Activated T-cell treated with anti-CD3 and anti-CD28 coated beads, Interleukin-2, amount 50 U/mL, for 1 hour (primary cell): Measurements from ENCODE around the gene XKR3.
"Not testable (repeated sequence)": the region's sequence is repeated elsewhere in the genome, so short reads cannot be mapped to it uniquely, and the experiment has no call there.

Experiments
- DNase-seq: peaks from one replicate; pipeline ENCODE4 v3.0.0-alpha.2; 2020

XKR3 gene

DNA sequence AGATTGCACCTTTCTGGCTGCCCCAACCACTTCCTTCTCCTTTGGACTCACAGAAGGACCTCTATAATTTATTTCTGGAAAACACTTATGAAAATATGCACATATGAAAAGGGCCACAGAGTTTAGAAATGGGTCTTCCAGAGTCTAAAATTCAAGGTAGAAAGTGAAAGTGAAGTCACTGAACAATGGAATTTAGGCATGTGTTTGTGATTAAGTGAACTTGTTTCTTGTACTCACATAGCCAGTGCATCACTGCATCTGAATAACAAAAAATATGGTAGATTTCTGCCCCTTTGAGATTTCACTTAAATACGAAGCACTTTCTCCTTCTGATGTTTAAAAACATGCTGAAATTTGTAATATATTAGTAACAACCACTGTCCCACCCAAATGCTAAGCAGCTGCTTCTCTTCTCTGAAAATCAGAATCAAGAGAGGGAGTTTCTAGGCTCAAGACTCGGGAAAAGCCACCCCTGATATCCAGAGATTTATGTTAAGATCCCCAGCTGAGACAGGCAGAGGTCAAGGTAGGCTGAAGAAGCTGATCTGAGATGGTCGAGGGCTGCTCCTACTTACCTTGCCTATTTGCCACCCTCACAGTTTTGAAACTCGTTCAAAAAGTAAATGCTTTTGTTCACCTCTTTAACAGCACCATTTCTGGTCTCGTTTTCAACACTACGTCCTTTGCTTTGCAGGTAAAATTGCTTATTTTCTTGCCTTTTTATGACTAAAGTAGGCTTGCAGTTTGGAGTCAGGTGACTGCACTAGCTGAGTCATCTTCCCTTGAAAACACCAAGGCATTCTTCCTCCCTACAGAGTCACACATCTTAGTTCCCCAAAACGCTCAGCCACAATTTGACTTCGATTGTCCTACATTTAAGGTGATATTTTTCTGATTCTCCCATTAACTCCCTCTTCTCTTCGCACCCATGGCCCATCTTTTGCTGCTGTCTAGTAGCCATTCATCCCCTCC lies at the start of gene XKR3:
TSS of gene XKR3 (minus strand) at position 696 of the 972 bp plus-strand sequence. CDS start 17,338 bp downstream, outside the sequence.
- no peak for DNase-seq

DNA sequence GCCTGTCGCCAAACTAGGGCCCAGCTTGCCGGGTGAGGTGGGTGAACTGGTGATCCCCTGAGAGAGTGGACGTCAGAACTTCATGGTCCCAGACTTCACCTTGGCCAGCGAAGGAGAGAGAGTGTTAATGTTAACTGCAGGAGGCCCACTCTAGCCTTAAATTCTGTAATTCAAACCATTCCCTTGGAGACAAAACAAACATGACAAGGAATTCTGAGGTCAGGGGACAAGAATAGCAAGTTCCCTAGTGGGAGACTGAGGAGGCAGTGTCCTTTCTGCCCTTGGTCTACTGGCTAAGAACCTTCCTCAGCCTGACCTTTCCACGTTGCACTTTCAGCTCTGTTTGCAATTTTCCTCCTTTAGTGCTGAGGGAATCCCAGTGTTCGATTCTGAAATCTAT lies 44.4 kb upstream of the XKR3 start:
- not testable (repeated sequence) for DNase-seq

DNA sequence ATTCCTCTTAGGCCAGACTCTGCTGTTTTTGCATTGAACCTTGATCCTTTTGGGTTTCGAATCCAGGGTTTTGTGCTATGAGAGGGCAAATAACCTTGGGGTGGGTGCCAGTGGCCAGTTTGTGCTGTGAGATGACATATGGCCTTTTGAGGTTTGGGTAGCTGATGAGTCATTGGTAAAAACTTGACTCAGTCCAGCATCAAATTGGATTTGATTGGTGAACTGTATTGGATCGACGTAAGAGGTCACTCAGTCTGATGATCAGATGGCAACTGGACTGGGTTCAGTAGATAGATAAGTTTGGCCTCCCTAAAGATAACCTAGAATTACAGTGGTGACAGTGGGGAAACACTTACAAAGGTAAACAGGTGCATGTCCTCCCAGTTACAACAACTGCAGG lies 41.0 kb upstream of the XKR3 start:
- no peak for DNase-seq

DNA sequence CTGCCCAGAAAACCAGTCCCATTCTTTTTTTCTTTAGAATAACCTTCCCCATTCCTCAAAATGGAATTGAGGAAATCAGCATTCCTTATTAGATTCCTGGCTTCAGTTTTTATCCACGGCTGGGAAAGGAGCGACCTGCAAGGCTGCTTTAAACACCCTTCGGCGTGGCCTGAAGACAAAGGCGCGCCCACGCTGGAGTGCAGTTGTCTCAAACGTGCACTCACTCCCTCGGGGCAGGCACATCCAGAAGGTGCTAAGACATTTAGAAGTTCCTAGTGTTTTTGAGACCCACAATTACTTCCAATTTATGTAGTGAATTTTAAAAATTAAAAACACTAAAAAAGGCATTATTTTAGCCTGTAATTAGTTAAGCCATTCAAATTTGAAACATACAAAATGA lies 31.6 kb upstream of the XKR3 start:
- not testable (repeated sequence) for DNase-seq

DNA sequence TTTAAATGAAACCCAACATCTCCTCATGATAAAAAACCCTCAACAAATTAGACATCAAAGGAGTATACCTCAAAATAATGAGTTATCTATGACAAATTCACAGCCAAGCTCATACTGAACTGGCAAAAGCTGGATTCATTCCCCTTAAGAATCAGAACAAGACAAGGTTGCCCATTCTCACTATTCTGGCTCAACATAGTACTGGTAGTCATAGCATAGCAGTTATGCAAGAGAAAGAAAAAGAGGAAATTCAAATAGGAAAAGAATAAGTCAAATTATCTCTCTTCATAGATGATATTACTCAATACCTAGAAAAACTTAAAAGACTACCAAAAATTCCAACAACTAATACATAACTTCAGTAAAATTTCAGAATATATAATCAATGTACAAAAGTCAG lies 29.4 kb upstream of the XKR3 start:
- no peak for DNase-seq

DNA sequence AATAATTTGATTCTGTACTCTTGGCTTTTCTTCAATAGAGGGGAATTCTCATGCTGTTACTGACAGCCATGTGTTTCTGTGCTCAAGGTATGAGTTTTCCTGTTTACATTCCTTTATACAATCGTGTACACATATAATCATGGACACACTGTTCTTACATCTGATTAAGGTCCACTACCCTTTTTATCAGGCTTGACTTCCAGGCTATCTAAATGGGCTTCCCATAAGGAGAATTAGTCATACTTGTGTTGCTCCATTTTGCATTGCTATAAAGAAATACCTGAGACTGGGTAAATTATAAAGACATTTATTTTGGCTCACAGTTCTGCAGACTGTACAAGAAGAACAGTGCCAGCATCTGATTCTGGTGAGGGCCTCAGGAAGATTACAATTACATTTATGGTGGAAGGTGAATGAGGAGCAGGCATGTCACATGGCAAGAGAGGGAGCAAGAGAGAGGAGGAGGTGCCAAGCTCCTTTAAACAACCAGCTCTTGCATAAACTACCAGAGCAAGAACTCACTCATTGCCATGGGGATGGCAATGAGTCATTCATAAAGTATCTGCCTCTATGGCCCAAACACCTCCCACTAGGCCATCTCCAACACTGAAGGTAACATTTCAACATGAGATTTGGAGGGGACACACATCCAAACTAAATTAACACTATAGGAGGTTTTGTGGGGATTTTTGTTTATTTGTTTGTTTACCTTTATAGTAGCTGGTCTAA lies 26.2 kb upstream of the XKR3 start:
- not testable (repeated sequence) for DNase-seq

DNA sequence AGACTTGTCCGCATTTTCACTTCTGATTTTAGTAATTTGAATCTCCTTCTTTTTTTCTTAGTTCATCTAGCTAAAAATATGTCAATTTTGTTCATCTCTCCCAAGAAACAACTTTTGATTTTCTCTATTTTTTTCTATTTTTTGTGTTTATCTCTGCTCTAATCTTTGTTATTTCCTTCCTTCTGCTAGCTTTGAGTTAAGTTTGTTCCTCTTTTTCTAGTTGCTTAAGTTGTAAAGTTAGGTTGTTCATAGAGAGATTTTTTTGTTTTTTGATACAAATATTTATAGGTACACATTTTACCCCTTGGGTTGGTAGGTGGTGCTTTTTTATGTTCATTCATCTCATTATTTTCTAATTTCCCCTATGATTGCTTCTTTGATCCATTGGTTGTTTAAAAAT lies 22.1 kb upstream of the XKR3 start:
- DNase-seq = no peak

DNA sequence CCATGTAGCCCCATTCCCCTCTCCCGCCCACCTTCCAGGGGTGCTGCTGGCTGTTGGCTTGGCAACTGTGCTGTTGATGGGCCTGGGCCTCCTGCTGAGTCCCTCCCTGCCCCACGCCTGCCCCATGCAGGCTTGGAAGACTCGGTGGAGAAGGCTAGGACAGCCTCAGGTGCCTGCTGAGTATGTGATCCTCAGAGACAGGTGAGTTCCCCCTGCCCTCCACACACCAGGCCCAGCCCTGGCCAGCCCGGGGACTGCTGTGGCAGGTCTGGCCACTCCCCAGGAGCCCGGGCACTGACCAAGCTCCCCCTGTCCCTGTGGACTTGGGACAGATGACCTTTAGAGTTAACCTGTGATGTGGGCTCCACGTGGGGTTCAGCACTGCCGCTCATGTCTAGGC lies 20.7 kb upstream of the XKR3 start:
- DNase-seq = no peak

DNA sequence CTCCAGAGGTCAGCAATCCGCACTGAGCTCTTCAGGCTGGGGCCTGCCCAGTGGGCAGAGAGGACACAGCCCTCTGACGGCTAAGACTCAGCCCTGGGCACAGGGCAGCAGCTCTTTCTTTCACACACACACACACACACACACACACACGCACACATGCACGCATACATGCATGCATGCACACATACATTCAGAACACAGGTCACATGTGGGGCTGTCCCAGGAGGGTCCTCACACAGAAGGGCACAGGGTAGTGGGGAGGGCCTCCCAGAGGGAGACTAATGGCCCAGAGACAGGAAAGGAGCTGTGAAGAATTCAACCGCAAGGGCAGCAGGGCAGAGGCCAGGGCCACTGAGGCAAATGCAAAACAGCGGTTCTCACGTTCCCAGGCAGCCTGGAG lies 20.3 kb upstream of the XKR3 start:
- DNase-seq = no peak

DNA sequence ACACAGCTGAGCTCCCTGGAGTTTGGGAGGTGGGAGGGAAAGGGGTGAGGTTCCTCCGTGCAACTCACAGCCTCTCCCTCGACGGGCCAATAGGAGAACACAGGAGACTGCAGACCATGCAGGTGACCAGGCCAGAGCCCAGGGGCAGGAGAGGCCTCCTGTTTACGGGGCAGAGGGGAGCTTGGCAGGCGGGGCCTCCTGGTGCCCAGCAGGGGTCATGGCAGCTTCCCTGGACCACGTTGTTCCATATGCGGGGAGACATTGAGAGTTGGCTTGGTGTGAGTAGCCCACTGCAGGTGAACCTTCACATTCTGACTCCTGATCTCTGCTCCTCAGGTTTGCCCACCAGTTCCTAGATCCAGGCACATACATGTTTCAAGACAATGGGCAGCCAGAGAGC lies 19.3 kb upstream of the XKR3 start:
- DNase-seq = no peak

DNA sequence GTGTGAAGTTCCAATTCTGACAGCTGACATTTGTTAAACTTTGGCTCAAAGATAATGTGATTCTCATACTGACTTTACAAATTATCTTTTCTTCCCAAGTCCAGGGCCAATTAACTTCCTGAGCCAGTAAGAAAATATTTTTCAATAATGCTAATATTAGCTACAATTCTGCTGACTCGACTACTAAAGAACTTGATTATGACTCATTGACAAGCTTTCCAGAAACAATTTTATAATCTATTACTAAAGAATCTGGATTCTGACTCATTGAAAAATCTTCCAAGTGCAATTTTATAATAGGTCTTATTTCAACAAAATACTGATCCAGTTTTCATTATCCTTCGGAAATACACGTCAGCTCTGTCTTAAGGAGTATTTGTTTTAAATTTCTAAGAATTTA lies 12.9 kb upstream of the XKR3 start:
- no peak for DNase-seq

DNA sequence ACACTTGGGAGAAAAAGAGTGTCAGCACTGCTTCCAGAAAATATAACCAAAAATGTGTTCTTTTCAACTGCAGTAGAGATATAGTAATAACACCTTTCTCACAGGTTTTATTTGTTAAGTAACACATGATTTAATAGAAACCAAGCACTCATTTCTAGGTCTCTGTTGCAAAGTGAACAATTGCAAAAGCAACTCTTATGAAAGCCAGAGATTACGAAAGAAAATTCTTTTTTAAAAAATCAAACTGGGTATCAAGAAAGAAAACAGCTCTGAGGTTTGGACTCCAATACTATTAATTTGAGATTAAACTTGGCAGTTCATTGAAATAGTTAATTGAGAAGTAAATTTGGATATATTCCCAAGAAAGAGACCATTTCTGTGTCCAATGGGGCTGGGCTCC lies 9.8 kb upstream of the XKR3 start:
- no peak for DNase-seq

DNA sequence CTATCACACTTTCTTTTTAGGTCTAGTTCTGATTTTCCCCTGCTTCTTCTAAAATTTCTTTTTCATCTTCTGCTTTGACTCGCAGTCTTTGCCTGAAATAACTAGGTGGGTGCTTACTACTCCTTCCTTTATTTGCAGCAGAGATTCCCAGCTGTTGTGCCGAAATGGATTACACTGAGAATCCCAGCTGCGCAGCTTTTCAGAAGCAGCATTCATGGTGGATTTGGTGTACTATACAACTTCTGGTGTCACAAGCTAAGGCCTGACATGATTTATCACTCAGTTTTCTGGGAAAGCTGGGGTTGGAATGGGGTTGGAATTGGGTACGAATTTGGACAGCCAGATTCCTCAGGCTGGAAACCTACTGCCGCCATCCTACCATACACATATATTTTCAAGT lies 6.0 kb upstream of the XKR3 start:
- no peak for DNase-seq

DNA sequence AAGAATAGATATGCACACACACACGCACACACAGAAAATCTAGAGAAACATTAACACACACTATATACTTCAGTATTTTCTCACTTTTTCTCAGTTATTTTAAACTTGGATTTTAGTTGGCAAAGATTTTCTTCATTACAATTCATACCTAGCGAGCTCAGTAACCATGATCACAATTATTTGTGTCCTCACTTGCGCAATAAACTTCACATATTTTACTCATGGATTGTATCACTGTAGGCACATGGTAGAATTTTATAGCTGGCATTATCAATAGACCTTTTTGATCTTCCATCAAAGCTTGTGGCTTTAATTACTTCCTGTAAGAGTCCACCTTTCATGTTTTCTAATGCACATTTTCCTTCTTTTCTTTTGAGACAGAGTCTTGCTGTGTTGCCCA lies 4.8 kb upstream of the XKR3 start:
- no peak for DNase-seq

DNA sequence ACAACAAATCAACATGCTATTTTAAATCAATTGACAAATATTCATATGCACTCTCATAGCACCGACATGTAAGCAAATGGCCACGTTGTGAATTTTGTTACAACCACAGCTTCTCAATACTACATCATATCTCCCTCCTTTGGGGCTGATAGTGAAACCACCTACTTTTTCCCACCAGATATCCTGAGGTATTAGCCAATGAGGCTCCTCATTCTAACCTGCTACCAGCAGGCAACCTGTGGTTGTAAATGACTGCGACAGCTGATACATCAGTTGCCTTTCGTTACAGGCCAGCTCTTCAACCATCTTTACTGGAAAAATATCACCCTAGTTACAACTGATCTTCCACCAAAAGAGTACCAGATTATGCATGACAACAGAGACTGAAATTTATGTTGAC lies 3.7 kb upstream of the XKR3 start:
- no peak for DNase-seq

DNA sequence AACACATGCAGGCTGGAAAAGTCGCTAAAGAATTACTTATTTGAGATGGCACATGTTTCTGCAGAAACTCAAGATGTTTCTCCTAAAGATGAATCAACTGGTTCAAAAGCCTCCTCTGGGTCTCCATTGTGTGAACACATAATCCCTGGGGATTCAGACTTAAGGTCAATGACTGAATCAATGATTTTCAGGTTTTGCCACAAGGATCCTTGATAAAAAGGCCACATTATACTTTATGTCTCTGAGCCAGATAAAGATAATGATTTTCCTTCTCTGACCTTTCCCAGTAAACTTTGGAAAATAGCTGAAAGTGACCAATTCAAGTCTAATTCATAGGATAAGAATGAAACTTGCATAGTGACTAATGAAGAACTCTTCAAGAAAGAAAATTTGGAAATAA lies 2.3 kb upstream of the XKR3 start:
- no peak for DNase-seq

DNA sequence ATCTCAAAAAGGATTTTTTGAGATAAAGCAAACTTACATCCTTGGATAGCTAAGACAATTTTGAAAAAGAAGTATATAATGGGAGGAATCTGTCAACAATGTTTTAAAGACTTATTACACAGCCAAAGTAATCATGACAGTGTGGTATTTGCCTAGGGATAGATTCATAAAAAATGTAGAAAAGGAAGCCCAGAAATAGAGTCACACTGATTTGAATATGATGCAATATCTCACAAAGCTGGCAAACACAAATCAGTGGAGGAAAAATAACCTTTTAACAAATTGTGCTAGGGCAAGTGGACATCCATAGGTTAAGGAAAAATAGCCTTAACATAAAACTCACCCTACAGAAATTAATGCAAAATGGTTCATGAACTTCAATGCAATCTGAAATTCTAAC lies 6.0 kb downstream of the XKR3 start:
- no peak for DNase-seq

DNA sequence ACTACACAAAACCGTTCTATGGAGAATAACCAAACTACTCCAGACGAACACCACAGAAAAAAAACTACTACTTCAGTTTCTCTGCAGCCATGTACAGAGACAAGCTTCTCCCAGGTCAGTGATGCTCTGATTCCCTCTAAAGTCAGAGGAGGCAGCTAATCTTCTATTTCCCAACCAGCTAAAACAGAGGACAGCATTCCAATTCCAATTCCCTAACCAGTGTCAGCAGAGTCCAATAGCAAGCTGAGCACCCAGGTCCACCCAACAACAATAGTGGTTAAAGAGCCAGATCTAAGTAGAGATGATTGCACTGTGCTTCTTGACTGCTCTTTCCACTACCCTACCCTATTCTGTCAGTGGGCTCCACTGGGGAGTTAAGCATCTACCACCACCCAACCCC lies 6.7 kb downstream of the XKR3 start:
- DNase-seq = no peak

DNA sequence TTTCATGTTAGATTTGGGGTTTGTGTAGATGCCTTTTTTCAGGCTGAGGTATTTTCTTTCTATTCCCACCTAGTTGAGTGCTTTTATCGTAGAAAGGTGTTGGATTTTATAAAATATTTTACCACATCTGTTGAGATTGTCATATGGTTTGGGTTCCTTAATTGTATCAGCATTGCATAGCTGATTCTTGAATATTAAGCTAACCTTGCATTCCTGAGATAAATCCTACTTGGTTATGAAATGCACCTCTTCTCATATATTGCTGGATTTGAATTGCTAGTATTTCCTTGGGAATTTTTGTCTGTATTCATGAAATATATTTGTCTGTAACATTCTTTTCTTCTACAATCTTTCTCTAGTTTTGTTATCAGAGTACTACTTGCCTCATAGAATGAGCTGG lies 10.1 kb downstream of the XKR3 start:
- no peak for DNase-seq

DNA sequence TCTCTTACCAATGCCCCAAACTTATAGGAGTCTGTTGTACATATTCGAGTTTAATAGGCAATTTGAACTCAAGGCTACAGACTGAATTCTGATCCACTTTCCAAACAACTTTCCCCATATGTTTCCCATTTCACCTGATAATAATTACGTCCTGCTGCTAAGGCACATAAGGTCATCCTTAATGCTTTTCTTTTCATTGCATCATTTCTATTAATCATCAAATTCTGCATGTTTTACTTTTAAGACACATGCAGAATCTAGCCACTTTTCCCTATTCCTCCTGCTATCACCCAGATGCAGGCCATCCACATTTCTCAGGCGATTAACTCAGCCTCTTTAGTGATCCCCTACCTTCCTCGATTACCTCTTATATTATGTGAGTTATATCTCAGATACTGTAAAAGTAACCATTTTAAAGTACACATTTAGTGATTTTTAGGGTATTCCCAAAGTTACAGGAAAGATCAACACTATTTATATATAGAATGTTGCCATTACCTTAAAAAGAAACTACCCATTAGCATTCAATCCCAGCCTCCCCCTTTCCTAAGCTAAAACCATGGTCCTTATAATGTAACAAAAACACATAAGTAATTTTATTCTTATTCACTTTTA lies 14.9 kb downstream of the XKR3 start:
- DNase-seq = no peak

DNA sequence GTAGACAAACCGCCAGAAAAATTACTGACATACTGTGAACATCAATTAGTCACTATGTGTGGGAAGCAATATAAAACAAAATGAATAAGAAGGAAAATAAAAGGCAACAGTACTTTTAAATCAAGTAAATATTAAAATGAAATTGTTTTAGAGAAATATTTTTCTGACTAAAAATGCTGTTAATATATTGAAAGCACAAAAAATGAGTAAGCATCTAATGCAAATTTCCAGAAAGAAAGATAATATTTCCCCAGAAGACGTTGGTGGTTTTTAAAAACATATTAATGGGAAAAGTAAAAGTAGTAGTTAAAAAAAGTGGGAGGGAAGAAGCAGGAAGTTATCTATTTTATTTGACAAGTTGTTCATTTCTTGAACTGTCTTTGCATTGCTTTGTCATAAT lies 16.5 kb downstream of the XKR3 start:
- DNase-seq = no peak

DNA sequence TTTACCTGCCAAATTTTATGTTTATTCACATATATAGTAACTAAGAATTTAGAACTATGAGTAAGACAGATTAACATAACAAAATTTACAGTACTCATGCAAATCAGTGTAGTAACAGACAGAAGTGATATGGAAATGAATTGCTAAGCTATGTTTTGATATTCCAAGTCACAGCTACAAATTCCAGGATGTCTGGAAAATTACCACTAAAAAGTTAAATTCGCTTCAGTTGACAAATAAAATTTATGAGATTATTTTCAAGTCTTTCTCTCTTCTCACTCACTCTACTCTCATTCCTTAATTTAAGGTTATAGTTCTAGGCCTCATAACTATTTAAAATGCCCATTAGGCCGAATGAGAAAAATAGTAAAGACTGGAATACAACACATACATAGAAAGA lies 18.1 kb downstream of the XKR3 start:
- no peak for DNase-seq

DNA sequence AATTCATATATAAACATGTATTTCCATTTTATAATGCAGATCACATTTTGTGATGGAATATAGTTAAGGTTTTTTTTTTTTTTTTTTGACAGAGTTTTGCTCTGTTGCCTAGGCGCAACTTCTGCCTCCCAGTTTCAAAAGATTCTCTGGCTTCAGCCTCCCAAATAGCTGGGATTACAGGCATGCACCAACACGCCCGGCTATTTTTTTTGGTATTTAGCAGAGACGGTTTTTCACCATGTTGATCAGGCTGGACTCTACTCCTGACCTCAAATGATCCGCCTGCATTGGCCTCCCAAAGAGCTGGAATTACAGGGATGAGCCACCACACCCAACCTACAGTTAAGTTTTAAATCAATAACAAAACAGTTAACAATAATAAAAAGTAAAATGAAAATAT lies 18.8 kb downstream of the XKR3 start:
- DNase-seq = no peak

DNA sequence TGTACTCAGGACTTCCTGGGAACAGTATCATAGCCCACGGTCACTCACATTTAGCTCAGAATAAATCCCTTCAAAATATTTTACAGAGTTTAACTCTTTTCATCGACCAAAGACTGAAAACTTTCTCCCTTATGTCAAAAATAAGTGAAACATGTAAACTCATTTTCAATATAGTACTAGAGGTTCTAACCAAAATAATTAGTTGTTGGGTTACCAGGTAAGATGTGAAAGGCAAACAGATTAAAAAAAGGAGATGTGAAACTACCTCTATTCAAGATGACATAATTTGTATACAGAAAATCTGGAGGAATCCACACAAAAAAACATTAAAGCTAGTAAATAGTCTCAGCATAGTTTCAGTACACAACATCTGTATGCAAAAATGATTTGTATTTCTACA lies 20.3 kb downstream of the XKR3 start:
- DNase-seq = no peak
